Activated B cell treated with CpG ODN at 0.5 μM for 24 hours (primary cell): ENCODE results near the gene NEMP2. TPM values are rescaled to one million over a fixed set of nuclear protein-coding genes. Genes with fewer than 3 reads are reported as not detected.
"Not testable (repeated sequence)": the region's sequence is repeated elsewhere in the genome, so short reads cannot be mapped to it uniquely, and the experiment has no call there.

ENCODE experiments used
- ATAC-seq: fragments of 200-7000 bp; cut with Tn5 transposase; one replicate; pipeline ENCODE4 v1.10.0; 2021; ENCODE audit warnings: low read depth, mild to moderate bottlenecking, moderate library complexity
- CTCF ChIA-PET: fragments of 350-600 bp; sonication (Branson Sonifier 250); formaldehyde crosslinking; loops from one replicate; lab custom pipeline; 2021; ENCODE audit warnings: antibody characterized with exemption; lab: Charles Lee
- POLR2A ChIA-PET: fragments of 350-600 bp; sonication (Branson Sonifier 250); formaldehyde crosslinking; loops from one replicate; lab custom pipeline; 2021; ENCODE audit warnings: antibody characterized with exemption; lab: Charles Lee
- DNase-seq: peaks from one replicate; pipeline ENCODE4 v3.0.0; 2022
- H3K27ac Mint-ChIP-seq: one replicate; pipeline ENCODE4 v1.8.0; 2020; ENCODE audit warnings: mixed read lengths
- H3K27me3 Mint-ChIP-seq: one replicate; pipeline ENCODE4 v1.8.0; 2021; ENCODE audit warnings: mixed read lengths
- H3K36me3 Mint-ChIP-seq: one replicate; pipeline ENCODE4 v1.8.0; 2021; ENCODE audit warnings: low read depth, mixed read lengths
- H3K4me1 Mint-ChIP-seq: one replicate; pipeline ENCODE4 v1.8.0; 2021; ENCODE audit warnings: mixed read lengths
- H3K4me3 Mint-ChIP-seq: one replicate; pipeline ENCODE4 v1.8.0; 2020; ENCODE audit warnings: mild to moderate bottlenecking, mixed read lengths
- H3K9me3 Mint-ChIP-seq: one replicate; pipeline ENCODE4 v1.8.0; 2020; ENCODE audit warnings: mixed read lengths
- intact Hi-C: fragments of 100-400 bp; cut with micrococcal nuclease; formaldehyde crosslinking; loops from one replicate; pipeline ENCODE4 v1.15.1; 2024
- total RNA-seq: library from RNA; stranded (reverse); gene quantifications from 2 replicates; pipeline ENCODE4 v1.2.3, GENCODE V29; 2022
- TF ChIP-seq, protein P1 (sequence below): fragments of 200-600 bp; IDR thresholded peaks from one replicate; pipeline ENCODE4 v1.8.0; 2022; ENCODE audit warnings: antibody characterized with exemption, mild to moderate bottlenecking

Gene NEMP2
- total RNA-seq, 1 donor from 2014 or later: 14.2 TPM

DNA sequence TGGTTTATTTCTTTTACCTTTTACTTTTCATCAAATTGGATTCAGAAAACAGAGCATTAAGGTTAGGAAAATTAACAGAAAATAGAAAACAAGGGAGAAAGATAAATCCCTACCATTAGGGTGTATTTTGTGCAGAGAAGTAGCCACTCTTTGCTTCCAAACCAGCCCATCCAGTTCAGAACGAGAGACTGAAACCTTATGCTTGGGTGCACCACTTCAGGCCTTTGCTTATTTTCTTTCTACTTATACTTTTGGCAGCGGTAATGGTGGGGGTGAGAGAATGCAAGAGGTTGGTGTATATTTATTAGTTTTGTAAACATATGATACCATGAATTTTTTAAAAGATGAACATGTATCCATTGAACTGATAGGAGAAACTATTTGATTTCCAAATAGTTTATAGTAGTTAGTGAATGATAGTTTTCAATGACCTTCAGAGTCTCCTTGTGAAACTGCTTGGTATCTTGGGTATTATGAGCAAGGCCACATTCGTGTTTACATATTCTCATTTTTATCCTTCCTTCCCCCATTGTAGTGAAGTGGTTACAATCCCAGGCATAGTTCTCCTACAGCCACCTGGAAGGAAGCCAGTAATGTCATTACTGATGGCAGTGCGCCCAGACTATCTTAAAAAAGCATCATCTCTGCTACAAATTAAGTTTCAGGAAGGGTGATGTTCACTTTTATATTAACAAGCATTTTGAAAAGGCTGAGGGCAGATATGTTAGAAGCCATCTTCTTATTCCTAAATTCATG lies 65.5 kb downstream of the NEMP2 start:
- H3K4me3 Mint-ChIP-seq: no peak overlapping the region
- ChIA-PET CTCF (no interaction called here), POLR2A (no interaction called here)
- no peaks in the 10 kb centered on the region for H3K27me3 Mint-ChIP-seq
- DNase-seq (no peak), ATAC-seq (no peak)
- H3K9me3 Mint-ChIP-seq: no peaks in the 10 kb centered on the region
- no peak overlapping the region for H3K27ac Mint-ChIP-seq
- H3K4me1 Mint-ChIP-seq: peaks cover 55% of the 10 kb centered on the region
- TF ChIP-seq, protein P1, sequence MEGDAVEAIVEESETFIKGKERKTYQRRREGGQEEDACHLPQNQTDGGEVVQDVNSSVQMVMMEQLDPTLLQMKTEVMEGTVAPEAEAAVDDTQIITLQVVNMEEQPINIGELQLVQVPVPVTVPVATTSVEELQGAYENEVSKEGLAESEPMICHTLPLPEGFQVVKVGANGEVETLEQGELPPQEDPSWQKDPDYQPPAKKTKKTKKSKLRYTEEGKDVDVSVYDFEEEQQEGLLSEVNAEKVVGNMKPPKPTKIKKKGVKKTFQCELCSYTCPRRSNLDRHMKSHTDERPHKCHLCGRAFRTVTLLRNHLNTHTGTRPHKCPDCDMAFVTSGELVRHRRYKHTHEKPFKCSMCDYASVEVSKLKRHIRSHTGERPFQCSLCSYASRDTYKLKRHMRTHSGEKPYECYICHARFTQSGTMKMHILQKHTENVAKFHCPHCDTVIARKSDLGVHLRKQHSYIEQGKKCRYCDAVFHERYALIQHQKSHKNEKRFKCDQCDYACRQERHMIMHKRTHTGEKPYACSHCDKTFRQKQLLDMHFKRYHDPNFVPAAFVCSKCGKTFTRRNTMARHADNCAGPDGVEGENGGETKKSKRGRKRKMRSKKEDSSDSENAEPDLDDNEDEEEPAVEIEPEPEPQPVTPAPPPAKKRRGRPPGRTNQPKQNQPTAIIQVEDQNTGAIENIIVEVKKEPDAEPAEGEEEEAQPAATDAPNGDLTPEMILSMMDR: no peak
- intact Hi-C loops: no loop called here
- H3K36me3 Mint-ChIP-seq: peaks cover 32% of the 10 kb centered on the region

DNA sequence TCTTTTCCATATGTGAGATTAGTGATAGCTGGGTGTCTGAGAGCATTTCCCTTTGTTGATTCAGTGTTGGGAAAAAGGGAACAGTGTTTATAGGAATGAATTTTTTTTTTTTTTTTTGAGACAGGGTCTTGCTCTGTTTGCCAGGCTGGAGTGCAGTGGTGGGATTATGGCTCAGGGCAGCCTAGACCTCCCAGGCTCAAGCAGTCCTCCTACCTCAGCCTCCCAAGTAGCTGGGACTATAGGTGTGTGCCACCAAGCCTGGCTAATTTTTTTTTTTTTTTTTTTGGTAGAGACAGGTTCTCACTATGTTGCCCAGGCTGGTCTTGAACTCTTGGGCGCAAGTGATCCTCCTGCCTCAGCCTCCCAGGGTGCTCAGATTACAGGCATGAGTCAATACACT lies 66.2 kb downstream of the NEMP2 start:
- POLR2A ChIA-PET: interaction anchor here (0.7 kb wide), 1 partner anchor 65 kb away, joined by 6 read pairs; no protein-coding TSS in a partner anchor
- H3K36me3 Mint-ChIP-seq: peaks cover 32% of the 10 kb centered on the region
- H3K4me3 Mint-ChIP-seq, ATAC-seq, intact Hi-C loops, H3K27ac Mint-ChIP-seq, DNase-seq, H3K27me3 Mint-ChIP-seq, CTCF ChIA-PET, H3K9me3 Mint-ChIP-seq: not testable (repeated sequence)
- H3K4me1 Mint-ChIP-seq: peaks cover 57% of the 10 kb centered on the region

DNA sequence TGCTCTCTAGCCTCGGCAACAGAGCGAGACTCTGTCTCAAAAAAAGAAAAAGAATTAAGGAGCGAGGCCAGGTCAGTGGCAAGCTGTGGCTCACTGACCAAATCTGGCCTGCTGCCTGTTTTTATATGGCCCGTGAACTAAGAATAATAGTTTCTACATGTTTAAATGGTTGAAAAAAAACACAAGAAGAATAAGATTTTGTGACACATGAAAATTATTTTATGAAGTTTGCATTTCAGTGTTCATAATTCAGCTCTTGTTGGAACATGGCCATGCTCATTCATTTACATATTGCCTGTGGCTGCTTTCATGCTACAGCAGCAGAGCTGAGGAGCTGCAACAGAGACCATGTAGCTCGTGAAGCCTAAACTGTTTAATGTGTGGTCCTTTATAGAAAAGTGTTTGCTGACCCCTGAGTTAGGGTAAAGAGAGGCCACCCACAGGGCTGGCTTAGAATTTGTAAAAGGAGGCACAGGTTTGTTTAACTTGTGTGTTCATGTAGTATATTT lies 66.9 kb downstream of the NEMP2 start:
- no peak for DNase-seq
- Mint-ChIP-seq H3K36me3 (peaks cover 30% of the 10 kb centered on the region), H3K4me1 (peaks cover 59% of the 10 kb centered on the region), H3K27ac (no peak overlapping the region), H3K27me3 (no peaks in the 10 kb centered on the region), H3K9me3 (no peaks in the 10 kb centered on the region), H3K4me3 (no peak overlapping the region)
- ATAC-seq: no peak
- CTCF ChIA-PET: interaction anchor here (0.6 kb wide), 1 partner anchor 8 kb away, joined by 3 read pairs; no protein-coding TSS in a partner anchor
- TF ChIP-seq, protein P1: no peak
- intact Hi-C loops: no loop called here
- POLR2A ChIA-PET: interaction anchor here (0.7 kb wide), 1 partner anchor 66 kb away, joined by 6 read pairs; no protein-coding TSS in a partner anchor

DNA sequence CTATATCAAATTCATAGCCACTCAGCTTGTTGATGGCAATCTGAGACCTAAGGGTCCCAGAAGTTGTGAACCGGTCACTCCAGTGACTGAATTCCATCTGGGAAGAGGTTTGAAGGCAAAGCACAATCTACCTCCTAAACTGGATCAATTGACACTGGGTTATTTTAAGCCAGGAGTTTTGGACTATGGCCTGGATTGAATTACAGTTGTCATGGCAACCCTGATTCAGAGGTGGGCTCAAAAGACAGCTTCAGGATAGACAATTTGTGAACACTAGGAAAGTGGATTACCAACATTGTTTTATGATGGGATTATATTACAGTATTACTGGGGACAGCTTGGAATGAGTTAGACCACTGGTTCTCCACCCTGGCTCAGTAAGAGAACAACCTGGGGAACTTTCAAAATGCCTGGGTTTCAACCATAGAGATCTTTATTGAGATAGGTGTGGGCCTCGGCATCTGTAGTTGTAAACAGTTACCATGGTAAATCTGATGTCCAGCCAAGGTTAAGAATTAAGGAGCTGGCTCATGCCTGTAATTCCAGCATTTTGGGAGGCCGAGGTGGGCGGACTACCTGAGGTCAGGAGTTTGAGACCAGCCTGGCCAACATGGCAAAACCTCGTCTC lies 67.6 kb downstream of the NEMP2 start:
- H3K27ac Mint-ChIP-seq: peak overlapping the region; percentile 12
- ATAC-seq: no peak
- POLR2A ChIA-PET: no interaction called here
- H3K9me3 Mint-ChIP-seq: no peaks in the 10 kb centered on the region
- peaks cover 27% of the 10 kb centered on the region for H3K36me3 Mint-ChIP-seq
- peaks cover 62% of the 10 kb centered on the region for H3K4me1 Mint-ChIP-seq
- no peak for DNase-seq
- no peaks in the 10 kb centered on the region for H3K27me3 Mint-ChIP-seq
- TF ChIP-seq, protein P1: no peak
- CTCF ChIA-PET: no interaction called here
- intact Hi-C loops: no loop called here
- H3K4me3 Mint-ChIP-seq: no peak overlapping the region

DNA sequence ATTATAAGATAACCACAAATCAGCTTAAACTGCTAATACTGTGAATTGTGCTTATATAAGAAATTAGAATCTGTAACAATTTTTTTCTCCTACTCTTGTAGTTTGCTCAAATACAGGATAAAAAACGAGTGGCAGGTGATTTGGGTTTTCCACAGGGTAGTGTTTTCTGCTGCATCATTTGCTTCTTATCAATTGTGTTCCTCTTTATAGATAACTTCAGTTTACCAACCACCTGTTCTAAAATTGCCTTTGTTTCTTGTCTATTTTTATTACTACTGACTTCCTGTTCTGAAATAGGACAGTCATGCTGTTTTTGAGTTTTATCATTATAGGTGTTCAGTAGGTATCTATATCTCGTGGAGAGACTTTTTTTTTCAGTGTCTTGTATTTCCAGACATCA lies 69.5 kb downstream of the NEMP2 start:
- Mint-ChIP-seq H3K9me3 (no peaks in the 10 kb centered on the region), H3K4me3 (peak overlapping the region; percentile 57), H3K4me1 (peaks cover 66% of the 10 kb centered on the region), H3K27me3 (no peaks in the 10 kb centered on the region), H3K36me3 (peaks cover 11% of the 10 kb centered on the region), H3K27ac (peak overlapping the region; percentile 47)
- CTCF ChIA-PET: no interaction called here
- POLR2A ChIA-PET: no interaction called here
- ATAC-seq (no peak), DNase-seq (no peak)
- intact Hi-C loops: no loop called here
- TF ChIP-seq, protein P1: no peak
